OCI-LY3 (cell line): ENCODE measurements around the gene WDR86.
A peak's percentile ranks its signal among the peaks of the same experiment; 100 is the strongest.

Experiments
- H2AFZ ChIP-seq: fragments of 200-600, 300-600 bp; shearing (Covaris generic); 2 replicates; pipeline ENCODE4 v1.6.0; 2014; ENCODE audit warnings: antibody characterized with exemption, low read depth, low read length
- H3K27ac ChIP-seq: fragments of 200-600, 300-600 bp; sonication (generic); 2 replicates; pipeline ENCODE4 v1.5.1; 2014; ENCODE audit warnings: mild to moderate bottlenecking, low read length, moderate library complexity, mixed read lengths
- H3K27me3 ChIP-seq: fragments of 200-600, 300-600 bp; sonication (generic); 2 replicates; pipeline ENCODE4 v1.6.1; 2014; ENCODE audit warnings: low read depth, low read length, mixed read lengths
- H3K36me3 ChIP-seq: fragments of 200-600, 300-600 bp; sonication (generic); replicated peaks from 2 replicates; pipeline ENCODE3; 2014; ENCODE audit warnings: low read depth, low read length, mixed read lengths
- H3K4me1 ChIP-seq: fragments of 300-600, 200-600 bp; sonication (generic); 2 replicates; pipeline ENCODE4 v1.6.1; 2014; ENCODE audit warnings: low read length, mixed read lengths
- H3K4me2 ChIP-seq: fragments of 200-600, 300-600 bp; sonication (generic); 2 replicates; pipeline ENCODE4 v1.6.1; 2014; ENCODE audit warnings: low read length, mixed read lengths
- H3K4me3 ChIP-seq: fragments of 300-600, 200-600 bp; sonication (generic); 2 replicates; pipeline ENCODE4 v1.5.1; 2014; ENCODE audit warnings: antibody characterized with exemption, mild to moderate bottlenecking, low read length, moderate library complexity
- H3K79me2 ChIP-seq: fragments of 300-600, 200-600 bp; shearing (Covaris generic); 2 replicates; pipeline ENCODE4 v1.6.1; 2014; ENCODE audit warnings: mild to moderate bottlenecking, low read length, mixed read lengths
- H3K9ac ChIP-seq: fragments of 300-600, 200-600 bp; shearing (Covaris generic); 2 replicates; pipeline ENCODE4 v1.6.0; 2014; ENCODE audit warnings: mild to moderate bottlenecking, low read length, moderate library complexity
- H3K9me3 ChIP-seq: fragments of 200-600, 300-600 bp; shearing (Covaris generic); 2 replicates; pipeline ENCODE4 v1.6.1; 2014; ENCODE audit warnings: low read length, mixed read lengths; ENCODE audit not compliant: insufficient read depth
- H4K20me1 ChIP-seq: fragments of 200-600, 300-600 bp; sonication (generic); 2 replicates; pipeline ENCODE4 v1.6.1; 2016; ENCODE audit warnings: low read length, mixed read lengths; ENCODE audit not compliant: insufficient read depth
- EZH2phosphoT487 ChIP-seq: fragments of 200-600 bp; shearing (Covaris generic); IDR thresholded peaks from 2 replicates; pipeline ENCODE4 v1.6.1; 2018; ENCODE audit warnings: antibody characterized with exemption, mixed run types, low read depth
- TF ChIP-seq, protein P1 (sequence below): fragments of 200-600, 300-600 bp; sonication (generic); IDR thresholded peaks from 2 replicates; pipeline ENCODE4 v1.5.1; 2014; ENCODE audit warnings: antibody characterized with exemption, low read length, low read depth

The WDR86 gene

DNA sequence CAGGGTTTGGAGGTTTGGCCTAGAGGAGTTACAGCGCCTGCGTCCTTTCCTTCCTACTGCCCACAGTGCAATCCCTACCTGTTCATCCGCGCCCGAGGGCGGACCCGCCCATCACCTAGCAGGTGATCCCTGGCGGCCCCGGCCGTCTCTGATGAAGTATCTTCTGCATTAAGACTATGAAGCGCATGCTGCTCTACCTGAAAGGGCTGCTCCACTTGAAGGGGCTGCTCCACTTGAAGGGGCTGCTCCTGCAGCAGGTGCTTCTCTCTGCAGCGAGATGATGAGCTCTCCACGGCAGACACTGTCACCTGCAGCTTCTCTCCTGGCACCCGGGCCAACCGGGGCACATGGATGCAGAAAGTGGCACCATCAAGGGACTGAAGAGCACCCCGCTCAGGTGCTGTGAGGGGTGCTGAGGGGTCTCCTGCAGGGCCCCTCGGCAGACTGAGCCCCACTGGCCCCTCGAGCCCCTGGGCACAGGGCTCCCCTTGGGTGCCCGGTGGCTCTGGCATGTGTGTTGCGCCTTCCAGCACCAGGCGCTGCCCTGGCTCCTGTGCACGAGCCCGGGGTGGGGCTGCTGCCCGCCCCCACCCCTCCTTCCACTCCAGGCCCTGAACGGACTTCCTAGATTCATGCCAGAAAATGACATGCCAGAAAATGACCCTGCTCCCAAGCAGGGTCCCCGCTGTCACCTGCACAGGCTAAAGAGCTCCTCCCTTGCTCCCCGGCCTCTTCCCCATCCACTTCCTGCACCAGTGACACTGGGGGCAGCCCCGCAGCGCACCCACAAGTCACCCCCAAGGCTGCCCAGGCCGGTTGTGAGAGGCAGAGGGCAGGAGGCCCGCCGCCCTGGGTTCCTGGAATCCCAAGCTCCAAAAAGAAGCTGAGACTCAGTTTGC, 29.4 kb downstream of the WDR86 start:
- no peak overlapping the region for H3K27ac ChIP-seq
- peaks cover 28% of the 10 kb centered on the region for H3K27me3 ChIP-seq
- peak overlapping the region; percentile 29; the same call in 1 of the 2 replicates for H3K9ac ChIP-seq
- peak overlapping the region; percentile 62; the same call in 1 of the 2 replicates for H2AFZ ChIP-seq
- no peaks in the 10 kb centered on the region for H3K79me2 ChIP-seq
- H3K9me3 ChIP-seq, result no peaks in the 10 kb centered on the region
- TF ChIP-seq, protein P1, sequence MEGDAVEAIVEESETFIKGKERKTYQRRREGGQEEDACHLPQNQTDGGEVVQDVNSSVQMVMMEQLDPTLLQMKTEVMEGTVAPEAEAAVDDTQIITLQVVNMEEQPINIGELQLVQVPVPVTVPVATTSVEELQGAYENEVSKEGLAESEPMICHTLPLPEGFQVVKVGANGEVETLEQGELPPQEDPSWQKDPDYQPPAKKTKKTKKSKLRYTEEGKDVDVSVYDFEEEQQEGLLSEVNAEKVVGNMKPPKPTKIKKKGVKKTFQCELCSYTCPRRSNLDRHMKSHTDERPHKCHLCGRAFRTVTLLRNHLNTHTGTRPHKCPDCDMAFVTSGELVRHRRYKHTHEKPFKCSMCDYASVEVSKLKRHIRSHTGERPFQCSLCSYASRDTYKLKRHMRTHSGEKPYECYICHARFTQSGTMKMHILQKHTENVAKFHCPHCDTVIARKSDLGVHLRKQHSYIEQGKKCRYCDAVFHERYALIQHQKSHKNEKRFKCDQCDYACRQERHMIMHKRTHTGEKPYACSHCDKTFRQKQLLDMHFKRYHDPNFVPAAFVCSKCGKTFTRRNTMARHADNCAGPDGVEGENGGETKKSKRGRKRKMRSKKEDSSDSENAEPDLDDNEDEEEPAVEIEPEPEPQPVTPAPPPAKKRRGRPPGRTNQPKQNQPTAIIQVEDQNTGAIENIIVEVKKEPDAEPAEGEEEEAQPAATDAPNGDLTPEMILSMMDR, result no peak
- no peak for TF ChIP-seq EZH2phosphoT487
- H3K4me1 ChIP-seq, result peaks cover 12% of the 10 kb centered on the region
- no peaks in the 10 kb centered on the region; the same call in none of the 2 replicates for H4K20me1 ChIP-seq
- peak overlapping the region; percentile 70 for H3K4me3 ChIP-seq
- H3K36me3 ChIP-seq, result no peaks in the 10 kb centered on the region
- H3K4me2 ChIP-seq, result peak overlapping the region; percentile 83

DNA sequence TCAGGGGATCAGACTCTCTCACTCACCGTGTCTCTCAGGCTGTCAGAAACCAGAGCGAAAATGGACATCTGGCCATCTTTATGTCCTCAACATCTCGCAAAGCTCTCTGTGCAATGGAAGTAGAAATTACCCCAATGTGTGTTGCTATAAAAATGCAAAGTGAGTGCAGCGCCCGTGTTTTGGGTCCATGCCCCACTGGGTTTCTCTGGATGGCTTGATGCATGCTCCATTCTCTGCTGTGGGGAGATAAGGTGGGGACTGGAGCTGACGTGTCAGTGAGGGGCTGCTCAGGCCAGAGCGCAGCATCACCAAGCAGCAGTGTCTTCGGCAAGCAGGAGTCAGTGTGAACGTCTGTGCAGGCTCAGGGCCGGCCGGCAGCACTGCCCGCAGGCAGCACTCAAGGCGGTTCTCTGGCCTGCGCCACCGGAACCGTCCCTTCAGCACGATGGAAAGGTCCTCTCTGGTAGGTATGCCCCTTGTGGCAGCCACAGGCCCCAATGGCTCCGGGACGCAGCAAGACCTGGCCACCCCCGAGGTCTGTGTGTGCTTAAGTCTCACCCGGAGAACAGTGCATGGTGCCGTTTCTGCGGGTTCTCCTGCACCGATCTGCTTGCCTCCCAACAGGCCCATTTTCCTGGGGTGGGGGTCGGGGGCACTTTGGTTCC, 30.2 kb downstream of the WDR86 start:
- no peaks in the 10 kb centered on the region for H3K9me3 ChIP-seq
- H3K4me3 ChIP-seq, result no peak overlapping the region
- peaks cover 12% of the 10 kb centered on the region for H3K4me1 ChIP-seq
- no peak overlapping the region for H3K27ac ChIP-seq
- H3K9ac ChIP-seq, result no peak overlapping the region
- peaks cover 21% of the 10 kb centered on the region for H3K27me3 ChIP-seq
- no peak overlapping the region for H3K4me2 ChIP-seq
- no peaks in the 10 kb centered on the region; the same call in none of the 2 replicates for H4K20me1 ChIP-seq
- no peaks in the 10 kb centered on the region for H3K79me2 ChIP-seq
- TF ChIP-seq, protein P1, result no peak
- TF ChIP-seq EZH2phosphoT487, result no peak
- no peaks in the 10 kb centered on the region for H3K36me3 ChIP-seq
- H2AFZ ChIP-seq, result no peak overlapping the region

DNA sequence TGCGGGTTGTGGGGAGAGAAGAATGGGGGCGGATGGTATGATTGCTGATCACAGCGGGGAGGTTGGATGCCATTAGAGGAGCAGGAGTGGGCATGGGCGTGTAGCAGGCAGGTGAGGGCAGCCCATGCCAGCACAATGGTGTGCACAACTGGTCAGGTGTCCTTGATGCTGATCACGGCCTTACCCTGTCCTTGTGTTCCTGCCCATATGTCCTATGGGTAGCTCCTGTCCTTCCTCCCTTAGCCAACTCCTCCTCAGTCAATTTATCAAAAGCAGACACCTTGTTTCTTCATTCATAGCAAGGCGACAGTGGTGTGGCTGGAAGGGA, 30.7 kb downstream of the WDR86 start:
- no peak for TF ChIP-seq EZH2phosphoT487
- TF ChIP-seq, protein P1, result no peak
- H3K4me3 ChIP-seq, result no peak overlapping the region
- H3K4me2 ChIP-seq, result no peak overlapping the region
- no peak overlapping the region for H3K27ac ChIP-seq
- no peaks in the 10 kb centered on the region for H3K79me2 ChIP-seq
- no peak overlapping the region for H2AFZ ChIP-seq
- peaks cover 12% of the 10 kb centered on the region for H3K4me1 ChIP-seq
- no peak overlapping the region for H3K9ac ChIP-seq
- no peaks in the 10 kb centered on the region for H3K36me3 ChIP-seq
- H3K9me3 ChIP-seq, result no peaks in the 10 kb centered on the region
- no peaks in the 10 kb centered on the region; the same call in none of the 2 replicates for H4K20me1 ChIP-seq
- peaks cover 16% of the 10 kb centered on the region for H3K27me3 ChIP-seq
